ENCODE results near the gene SEC61G. TPM values are rescaled to one million over a fixed set of nuclear protein-coding genes. Genes with fewer than 3 reads are reported as not detected.

Gene SEC61G
- total and polyA plus RNA-seq, 10 of the 15 experiments (the other 5 are each of a cell fraction or from before 2014, with no cell fraction given): 163 to 809 (median 346) TPM

- TF ChIP-seq MEF2B (IDR thresholded peaks at IDR 0.05; ENCODE audit: partially characterized antibody, poor library complexity, severe bottlenecking) (no peak), JUNB (IDR thresholded peaks at IDR 0.05) (no peak), MEF2A (IDR thresholded peaks at IDR 0.05; ENCODE audit: insufficient read depth, low read depth, low read length) (no peak), NKRF (conservative IDR thresholded peaks at IDR 0.05) (no peak)
- TF ChIP-seq, protein P1, sequence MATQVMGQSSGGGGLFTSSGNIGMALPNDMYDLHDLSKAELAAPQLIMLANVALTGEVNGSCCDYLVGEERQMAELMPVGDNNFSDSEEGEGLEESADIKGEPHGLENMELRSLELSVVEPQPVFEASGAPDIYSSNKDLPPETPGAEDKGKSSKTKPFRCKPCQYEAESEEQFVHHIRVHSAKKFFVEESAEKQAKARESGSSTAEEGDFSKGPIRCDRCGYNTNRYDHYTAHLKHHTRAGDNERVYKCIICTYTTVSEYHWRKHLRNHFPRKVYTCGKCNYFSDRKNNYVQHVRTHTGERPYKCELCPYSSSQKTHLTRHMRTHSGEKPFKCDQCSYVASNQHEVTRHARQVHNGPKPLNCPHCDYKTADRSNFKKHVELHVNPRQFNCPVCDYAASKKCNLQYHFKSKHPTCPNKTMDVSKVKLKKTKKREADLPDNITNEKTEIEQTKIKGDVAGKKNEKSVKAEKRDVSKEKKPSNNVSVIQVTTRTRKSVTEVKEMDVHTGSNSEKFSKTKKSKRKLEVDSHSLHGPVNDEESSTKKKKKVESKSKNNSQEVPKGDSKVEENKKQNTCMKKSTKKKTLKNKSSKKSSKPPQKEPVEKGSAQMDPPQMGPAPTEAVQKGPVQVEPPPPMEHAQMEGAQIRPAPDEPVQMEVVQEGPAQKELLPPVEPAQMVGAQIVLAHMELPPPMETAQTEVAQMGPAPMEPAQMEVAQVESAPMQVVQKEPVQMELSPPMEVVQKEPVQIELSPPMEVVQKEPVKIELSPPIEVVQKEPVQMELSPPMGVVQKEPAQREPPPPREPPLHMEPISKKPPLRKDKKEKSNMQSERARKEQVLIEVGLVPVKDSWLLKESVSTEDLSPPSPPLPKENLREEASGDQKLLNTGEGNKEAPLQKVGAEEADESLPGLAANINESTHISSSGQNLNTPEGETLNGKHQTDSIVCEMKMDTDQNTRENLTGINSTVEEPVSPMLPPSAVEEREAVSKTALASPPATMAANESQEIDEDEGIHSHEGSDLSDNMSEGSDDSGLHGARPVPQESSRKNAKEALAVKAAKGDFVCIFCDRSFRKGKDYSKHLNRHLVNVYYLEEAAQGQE (IDR thresholded peaks at IDR 0.05; ENCODE audit: low read depth, low read length): no peak
- Histone ChIP-seq H2AFZ (ENCODE audit: control insufficient read depth, low read depth, low read length) (no peak overlapping the region), H3K79me2 (ENCODE audit: control insufficient read depth, insufficient read depth, low read length) (no peaks in the 10 kb centered on the region), H3K4me3 (no peak overlapping the region), H3K27ac (ENCODE audit: control insufficient read depth, insufficient read depth) (no peak overlapping the region), H3K4me2 (ENCODE audit: control insufficient read depth, insufficient read depth) (no peak overlapping the region), H3K9ac (ENCODE audit: control insufficient read depth, insufficient read depth, low read length) (no peak overlapping the region), H3K4me1 (ENCODE audit: control insufficient read depth, insufficient read depth, low read length) (no peaks in the 10 kb centered on the region), H3K36me3 (ENCODE audit: control insufficient read depth in 2 of 2, insufficient read depth in 2 of 2, low read length in 1 of 2) (no peaks in the 10 kb centered on the region), H3K27me3 (replicated peaks in 1 of 2; ENCODE audit: control insufficient read depth in 2 of 2, insufficient read depth in 2 of 2, low read length in 1 of 2) (0 out of 4 replicates have a peak, but pooled peaks cover 0 to 3% of the 10 kb centered on the region in 2 experiments), H4K20me1 (ENCODE audit: control insufficient read depth, insufficient read depth) (no peaks in the 10 kb centered on the region), H3K9me3 (replicated peaks; ENCODE audit: control insufficient read depth, insufficient read depth, low read length) (no peaks in the 10 kb centered on the region)
- FAIRE-seq (no peak), ATAC-seq (no peak), DNase-seq (ENCODE audit: low read depth, low spot score) (no peak)
- ChIA-PET POLR2A (no interaction called here), RAD21 (ENCODE audit: unreplicated experiment) (no interaction called here), CTCF (interaction anchor here (3.1 kb wide), 1 partner anchor 463 kb away, joined by 12 read pairs; no protein-coding TSS in a partner anchor), SMC1A (ENCODE audit: uncharacterized antibody, unreplicated experiment) (no interaction called here)
- 19% methylated on average over 9 of the region's 11 CpGs for WGBS (ENCODE audit: insufficient coverage, insufficient replicate concordance, low lambda C conversion rate, missing lambda C conversion rate)
- BruUV-seq (replicated peaks): no TSS peak
- in situ Hi-C loops (cut with MboI) (no loop called here), intact Hi-C loops (cut with micrococcal nuclease; ENCODE audit: unreplicated experiment) (no loop called here)
These were observed 33.4 kb upstream of the SEC61G start for GRCh38 chr7:54792383-54792782.
